Measurements from ENCODE around the gene IPO11.

DNA sequence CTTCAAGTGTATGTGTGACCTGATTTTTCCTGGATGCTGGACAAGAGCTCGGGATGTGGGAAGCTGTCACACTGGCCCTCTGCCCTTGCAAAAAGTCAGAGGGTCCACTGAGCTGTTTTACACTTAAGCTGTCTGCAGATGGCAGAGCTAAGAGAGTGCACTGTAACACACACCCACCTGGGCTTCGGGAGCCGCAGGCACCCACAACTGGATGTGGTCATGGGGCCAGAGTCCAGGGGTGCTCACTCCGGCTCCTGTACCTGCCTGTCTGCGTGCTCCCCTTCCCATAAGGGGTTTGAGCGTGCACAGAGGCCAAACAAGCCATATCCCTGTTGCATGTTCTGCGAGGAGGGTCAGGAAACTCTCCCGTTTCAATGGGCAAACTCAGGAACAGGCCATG is 248.6 kb downstream of the IPO11 start:
- TF ChIP-seq MED13 (CRISPR knock-in tag; IDR thresholded peaks at IDR 0.05), result no peak
- TF ChIP-seq, protein P1, sequence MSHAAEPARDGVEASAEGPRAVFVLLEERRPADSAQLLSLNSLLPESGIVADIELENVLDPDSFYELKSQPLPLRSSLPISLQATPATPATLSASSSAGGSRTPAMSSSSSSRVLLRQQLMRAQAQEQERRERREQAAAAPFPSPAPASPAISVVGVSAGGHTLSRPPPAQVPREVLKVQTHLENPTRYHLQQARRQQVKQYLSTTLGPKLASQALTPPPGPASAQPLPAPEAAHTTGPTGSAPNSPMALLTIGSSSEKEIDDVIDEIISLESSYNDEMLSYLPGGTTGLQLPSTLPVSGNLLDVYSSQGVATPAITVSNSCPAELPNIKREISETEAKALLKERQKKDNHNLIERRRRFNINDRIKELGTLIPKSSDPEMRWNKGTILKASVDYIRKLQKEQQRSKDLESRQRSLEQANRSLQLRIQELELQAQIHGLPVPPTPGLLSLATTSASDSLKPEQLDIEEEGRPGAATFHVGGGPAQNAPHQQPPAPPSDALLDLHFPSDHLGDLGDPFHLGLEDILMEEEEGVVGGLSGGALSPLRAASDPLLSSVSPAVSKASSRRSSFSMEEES (CRISPR knock-in tag; IDR thresholded peaks at IDR 0.05), result no peak

Data from HepG2 (cell line).